ENCODE results near the gene AGAP3. TPM values are rescaled to one million over a fixed set of nuclear protein-coding genes. Genes with fewer than 3 reads are reported as not detected.

The AGAP3 gene
- total and polyA plus RNA-seq, 2 donors: 25.5 to 77.0 TPM

- no peak overlapping the region for H3K4me3 ChIP-seq (ENCODE audit: low read depth, low read length)
- H3K36me3 ChIP-seq (ENCODE audit: insufficient read depth): no peaks in the 10 kb centered on the region
- 51% methylated on average over 15 of the region's 15 CpGs for WGBS
- DNase-seq (ENCODE audit: extremely low spot score): no peak
- H3K4me1 ChIP-seq (ENCODE audit: insufficient read depth): no peaks in the 10 kb centered on the region
- H3K27ac ChIP-seq (ENCODE audit: low read depth): no peak overlapping the region
These were observed 23.1 kb downstream of the AGAP3 start for GRCh38 chr7:151109094-151110048.

- Histone ChIP-seq H3K36me3 (ENCODE audit: insufficient read depth) (no peaks in the 10 kb centered on the region), H3K4me3 (ENCODE audit: low read depth, low read length) (no peak overlapping the region), H3K27ac (ENCODE audit: low read depth) (no peak overlapping the region), H3K4me1 (ENCODE audit: insufficient read depth) (no peaks in the 10 kb centered on the region)
- WGBS: 69% methylated on average over 11 of the region's 11 CpGs
- no peak for DNase-seq (ENCODE audit: extremely low spot score)
These were observed 24.1 kb downstream of the AGAP3 start for GRCh38 chr7:151110236-151110940.

GRCh38 chr7:151110941-151111645 lies 24.8 kb downstream of the AGAP3 start:
- Histone ChIP-seq H3K36me3 (ENCODE audit: insufficient read depth) (no peaks in the 10 kb centered on the region), H3K4me3 (ENCODE audit: low read depth, low read length) (no peak overlapping the region), H3K4me1 (ENCODE audit: insufficient read depth) (no peaks in the 10 kb centered on the region), H3K27ac (ENCODE audit: low read depth) (no peak overlapping the region)
- DNase-seq (ENCODE audit: extremely low spot score): no peak
- WGBS: 33% methylated on average over 20 of the region's 20 CpGs

GRCh38 chr7:151113344-151114150 lies 27.3 kb downstream of the AGAP3 start:
- Histone ChIP-seq H3K36me3 (ENCODE audit: insufficient read depth) (no peaks in the 10 kb centered on the region), H3K27ac (ENCODE audit: low read depth) (no peak overlapping the region), H3K4me1 (ENCODE audit: insufficient read depth) (no peaks in the 10 kb centered on the region), H3K4me3 (ENCODE audit: low read depth, low read length) (no peak overlapping the region)
- DNase-seq (ENCODE audit: extremely low spot score): no peak
- 66% methylated on average over 13 of the region's 13 CpGs for WGBS

GRCh38 chr7:151114151-151115090 lies 28.1 kb downstream of the AGAP3 start:
- H3K4me3 ChIP-seq (ENCODE audit: low read depth, low read length): peak overlapping the region; percentile 53
- H3K27ac ChIP-seq (ENCODE audit: low read depth): no peak overlapping the region
- no peak for DNase-seq (ENCODE audit: extremely low spot score)
- H3K36me3 ChIP-seq (ENCODE audit: insufficient read depth): no peaks in the 10 kb centered on the region
- WGBS: 33% methylated on average over 101 of the region's 101 CpGs
- no peaks in the 10 kb centered on the region for H3K4me1 ChIP-seq (ENCODE audit: insufficient read depth)

GRCh38 chr7:151115121-151115835 lies 29.0 kb downstream of the AGAP3 start:
- 9% methylated on average over 114 of the region's 114 CpGs for WGBS
- Histone ChIP-seq H3K27ac (ENCODE audit: low read depth) (peak overlapping the region; percentile 85), H3K4me3 (ENCODE audit: low read depth, low read length) (peak overlapping the region; percentile 53), H3K4me1 (ENCODE audit: insufficient read depth) (no peaks in the 10 kb centered on the region), H3K36me3 (ENCODE audit: insufficient read depth) (peaks cover 2% of the 10 kb centered on the region)
- DNase-seq (ENCODE audit: extremely low spot score): no peak

- Histone ChIP-seq H3K27ac (ENCODE audit: low read depth) (peak overlapping the region; percentile 85), H3K4me1 (ENCODE audit: insufficient read depth) (no peaks in the 10 kb centered on the region), H3K36me3 (ENCODE audit: insufficient read depth) (peaks cover 2% of the 10 kb centered on the region), H3K4me3 (ENCODE audit: low read depth, low read length) (peak overlapping the region; percentile 53)
- WGBS: 83% methylated on average over 14 of the region's 14 CpGs
- peak; percentile 57 for DNase-seq (ENCODE audit: extremely low spot score)
These were observed 29.7 kb downstream of the AGAP3 start for GRCh38 chr7:151115836-151116418.

- peak overlapping the region; percentile 44 for H3K27ac ChIP-seq (ENCODE audit: low read depth)
- peaks cover 2% of the 10 kb centered on the region for H3K36me3 ChIP-seq (ENCODE audit: insufficient read depth)
- 92% methylated on average over 27 of the region's 27 CpGs for WGBS
These were observed 30.5 kb downstream of the AGAP3 start for GRCh38 chr7:151116603-151117440.

GRCh38 chr7:151117565-151117964 lies 31.3 kb downstream of the AGAP3 start:
- no peak overlapping the region for H3K27ac ChIP-seq (ENCODE audit: low read depth)
- H3K4me3 ChIP-seq (ENCODE audit: low read depth, low read length): no peak overlapping the region
- WGBS: 87% methylated on average over 12 of the region's 12 CpGs
- H3K4me1 ChIP-seq (ENCODE audit: insufficient read depth): no peaks in the 10 kb centered on the region
- peaks cover 2% of the 10 kb centered on the region for H3K36me3 ChIP-seq (ENCODE audit: insufficient read depth)
- DNase-seq (ENCODE audit: extremely low spot score): no peak

More at GRCh38 chr7:151116603-151117440, 30.5 kb downstream of the AGAP3 start:
- no peak overlapping the region for H3K4me3 ChIP-seq (ENCODE audit: low read depth, low read length)
- H3K4me1 ChIP-seq (ENCODE audit: insufficient read depth): no peaks in the 10 kb centered on the region
- no peak for DNase-seq (ENCODE audit: extremely low spot score)

GRCh38 chr7:151118108-151119054 lies 32.1 kb downstream of the AGAP3 start:
- Histone ChIP-seq H3K4me3 (ENCODE audit: low read depth, low read length) (no peak overlapping the region), H3K4me1 (ENCODE audit: insufficient read depth) (no peaks in the 10 kb centered on the region), H3K27ac (ENCODE audit: low read depth) (no peak overlapping the region), H3K36me3 (ENCODE audit: insufficient read depth) (peaks cover 2% of the 10 kb centered on the region)
- no peak for DNase-seq (ENCODE audit: extremely low spot score)
- WGBS: 93% methylated on average over 38 of the region's 38 CpGs
